GM11168 (cell line): ENCODE results near the gene ROR1.

Source experiments
- in situ Hi-C: fragments of 300-500 bp; cut with MboI; formaldehyde crosslinking; loops from one replicate; pipeline ENCODE4 v1.12.0; 2022; ENCODE audit warnings: low sequenced_read_pairs; ENCODE audit not compliant: unreplicated experiment

Gene ROR1

GRCh38 chr1:63894627-63895265 lies 120.9 kb downstream of the ROR1 start:
- in situ Hi-C loops: loop anchor here (25.0 kb wide), 1 partner anchor 207 kb away; no protein-coding TSS in a partner anchor

DNA sequence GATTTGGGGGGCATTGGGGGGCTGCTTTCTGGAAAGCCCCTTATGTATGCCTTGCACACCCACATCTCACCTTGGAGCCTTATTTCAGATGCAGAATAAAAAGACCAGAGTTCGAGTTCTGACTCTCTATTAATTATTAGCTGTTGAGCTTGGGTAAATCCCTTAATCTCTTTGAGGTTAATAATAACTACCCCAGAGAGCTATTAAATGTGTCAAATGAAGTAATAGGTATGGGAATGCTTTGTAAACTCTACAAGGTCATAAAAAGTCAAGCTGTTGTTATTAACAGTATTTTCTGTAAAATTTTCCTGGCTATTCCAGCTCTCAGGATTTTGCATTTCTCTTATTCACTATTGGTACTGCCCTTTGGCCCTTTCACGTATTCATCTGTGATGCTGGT lies 122.9 kb downstream of the ROR1 start:
- in situ Hi-C loops: loop anchor here (25.0 kb wide), 1 partner anchor 209 kb away; no protein-coding TSS in a partner anchor

GRCh38 chr1:63898428-63899196 lies 124.8 kb downstream of the ROR1 start:
- in situ Hi-C loops: loop anchor here (25.0 kb wide), 1 partner anchor 211 kb away; no protein-coding TSS in a partner anchor

DNA sequence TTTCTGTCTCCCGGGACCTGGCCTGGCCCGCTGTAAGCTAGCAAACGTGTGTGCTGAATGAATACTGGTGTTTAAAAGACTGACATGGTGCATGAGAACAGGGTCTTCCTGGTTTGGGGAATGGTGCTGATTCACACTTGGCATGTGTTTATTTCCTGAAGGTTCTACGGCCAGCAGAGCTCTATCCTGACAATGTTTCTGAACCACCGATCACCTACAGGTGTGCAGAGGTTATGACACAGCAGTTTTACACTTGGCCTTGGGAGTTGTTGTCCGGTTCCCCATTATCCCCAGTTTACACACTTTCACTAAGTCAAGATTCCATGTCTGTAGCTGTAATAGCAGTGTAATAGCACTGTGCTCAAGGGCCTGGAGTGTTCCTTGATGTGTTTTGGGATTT lies 127.3 kb downstream of the ROR1 start:
- in situ Hi-C loops: no loop called here

GRCh38 chr1:63902844-63903589 lies 129.2 kb downstream of the ROR1 start:
- in situ Hi-C loops: no loop called here

DNA sequence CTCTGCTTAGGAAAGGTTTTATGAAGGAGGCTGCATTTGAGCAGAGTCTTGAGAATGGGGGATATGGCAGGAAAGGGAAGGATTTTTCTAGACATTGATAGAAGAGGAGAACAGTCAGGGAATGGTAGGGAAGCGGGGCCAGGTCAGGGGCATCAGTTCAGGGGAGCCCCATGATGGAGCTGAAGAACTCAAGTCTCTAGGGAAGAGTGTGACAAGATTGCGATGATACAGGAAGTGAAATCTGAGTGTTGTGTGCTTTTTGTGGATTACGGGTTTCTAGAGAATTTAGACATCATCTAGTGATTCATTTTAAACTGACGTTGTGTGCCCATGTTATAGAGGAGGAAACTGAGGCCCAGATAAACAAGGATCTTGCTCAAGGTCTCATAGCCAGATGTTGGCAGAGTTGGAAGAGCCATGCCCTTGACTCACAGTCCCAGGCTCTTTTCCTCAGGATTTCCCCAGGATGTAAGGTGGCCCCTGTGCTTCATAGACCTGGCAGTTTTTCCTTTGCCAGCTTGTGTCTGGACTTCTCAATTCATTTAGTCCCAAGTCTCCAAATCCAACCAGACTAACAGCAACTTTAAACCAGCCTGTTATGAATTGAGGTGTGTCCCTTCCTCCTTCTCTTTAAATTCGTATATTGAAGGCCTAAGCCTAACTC lies 130.3 kb downstream of the ROR1 start:
- in situ Hi-C loops: no loop called here

DNA sequence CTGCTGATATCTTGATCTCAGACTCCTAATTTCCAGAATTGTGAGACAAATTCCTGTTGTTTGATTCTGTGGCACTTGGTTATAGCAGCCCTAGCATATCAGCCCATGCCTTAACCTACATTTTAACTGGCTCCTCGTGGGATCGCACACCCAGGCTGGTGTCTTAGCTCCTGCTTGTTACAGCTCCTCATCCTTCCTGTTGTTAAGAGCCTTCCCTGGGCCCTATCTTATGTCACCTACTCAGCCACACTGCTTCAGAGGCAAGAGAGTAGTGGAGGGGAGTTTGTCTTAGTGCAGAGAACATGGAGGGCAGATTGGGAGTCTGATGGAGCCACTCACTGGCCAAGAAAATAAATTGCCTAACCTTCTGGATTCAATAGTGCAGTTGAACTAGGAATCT lies 131.0 kb downstream of the ROR1 start:
- in situ Hi-C loops: no loop called here

GRCh38 chr1:63906047-63906704 lies 132.4 kb downstream of the ROR1 start:
- in situ Hi-C loops: no loop called here

GRCh38 chr1:63907051-63907450 lies 133.2 kb downstream of the ROR1 start:
- in situ Hi-C loops: no loop called here

GRCh38 chr1:63908016-63908415 lies 134.2 kb downstream of the ROR1 start:
- in situ Hi-C loops: no loop called here

DNA sequence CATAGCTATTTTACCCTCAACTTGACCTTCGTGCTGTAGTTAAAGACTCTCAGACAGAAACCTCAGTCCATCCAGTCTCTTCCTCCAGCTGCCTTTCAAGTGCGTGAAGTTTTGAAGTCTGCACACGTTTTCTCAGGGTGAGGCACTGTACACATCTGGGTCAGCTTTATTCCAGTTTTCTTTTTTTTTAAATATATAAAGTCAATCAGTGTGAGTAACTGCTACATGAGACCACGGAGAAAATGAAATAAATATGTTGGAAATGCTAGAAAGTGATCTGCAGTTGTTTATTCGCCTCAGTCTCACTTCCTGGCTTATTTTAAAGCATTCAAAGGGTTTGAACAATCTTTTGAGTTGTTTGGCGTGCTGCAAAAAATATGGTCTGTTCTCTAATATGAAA lies 135.7 kb downstream of the ROR1 start:
- in situ Hi-C loops: no loop called here

- in situ Hi-C loops: no loop called here
Measured at GRCh38 chr1:63911049-63911448, 137.2 kb downstream of the ROR1 start.

DNA sequence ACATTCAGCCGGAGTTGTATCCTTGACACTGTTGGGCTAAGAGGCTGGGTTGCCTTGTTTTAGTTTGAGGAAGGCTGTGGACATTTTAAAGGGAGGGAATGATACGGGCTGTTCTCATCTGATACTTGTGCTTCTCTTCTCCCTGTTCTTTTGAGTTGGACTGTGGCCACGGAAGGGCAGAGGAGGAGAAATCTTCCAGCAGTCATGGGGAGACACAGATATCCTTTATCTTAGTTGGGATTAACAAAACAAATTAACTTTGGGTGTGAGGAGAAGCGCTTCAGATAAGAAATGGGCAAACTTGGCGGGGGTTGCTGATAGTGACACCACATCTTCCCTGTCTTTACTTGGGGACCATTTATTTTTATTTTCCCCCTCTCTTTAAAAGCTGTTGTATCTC lies 138.8 kb downstream of the ROR1 start:
- in situ Hi-C loops: no loop called here

DNA sequence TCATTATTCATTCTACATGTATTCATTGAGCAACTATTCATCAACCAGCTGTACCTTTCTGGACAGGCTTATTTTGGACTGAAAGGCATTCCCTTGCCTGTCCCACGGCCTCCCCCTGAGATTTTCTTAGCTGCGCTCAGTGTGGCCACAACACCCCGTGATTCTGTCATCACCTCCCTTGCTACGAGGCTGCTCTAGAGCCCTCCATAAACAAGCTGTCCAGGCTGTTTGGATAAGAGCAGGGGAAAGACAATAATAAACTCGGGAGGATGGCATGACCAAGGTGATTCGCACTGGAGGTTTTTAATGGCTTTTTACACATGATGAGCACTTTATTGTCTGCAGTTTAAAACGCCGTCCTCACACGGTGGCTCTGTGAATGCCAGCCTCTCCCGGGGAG lies 139.7 kb downstream of the ROR1 start:
- in situ Hi-C loops: no loop called here

DNA sequence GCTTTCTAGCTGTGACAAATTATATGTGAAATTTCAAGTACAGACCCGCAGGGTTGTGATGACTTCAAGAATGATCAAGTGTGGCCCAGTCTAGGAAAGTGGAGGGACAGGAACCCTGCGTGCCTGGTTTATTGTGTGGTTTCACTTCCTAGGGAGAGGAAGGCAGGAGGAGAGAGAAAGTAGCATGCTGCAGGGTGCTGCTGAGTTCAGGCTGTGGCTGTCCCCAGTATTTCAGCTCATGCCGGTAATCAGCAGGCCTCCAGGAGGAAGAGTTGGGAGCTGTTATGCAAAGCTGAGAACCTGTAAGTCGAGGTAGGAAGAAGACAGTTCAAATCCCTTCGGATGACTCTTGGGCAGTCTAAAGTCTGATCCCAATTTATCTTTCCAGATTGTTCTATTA lies 140.4 kb downstream of the ROR1 start:
- in situ Hi-C loops: no loop called here

DNA sequence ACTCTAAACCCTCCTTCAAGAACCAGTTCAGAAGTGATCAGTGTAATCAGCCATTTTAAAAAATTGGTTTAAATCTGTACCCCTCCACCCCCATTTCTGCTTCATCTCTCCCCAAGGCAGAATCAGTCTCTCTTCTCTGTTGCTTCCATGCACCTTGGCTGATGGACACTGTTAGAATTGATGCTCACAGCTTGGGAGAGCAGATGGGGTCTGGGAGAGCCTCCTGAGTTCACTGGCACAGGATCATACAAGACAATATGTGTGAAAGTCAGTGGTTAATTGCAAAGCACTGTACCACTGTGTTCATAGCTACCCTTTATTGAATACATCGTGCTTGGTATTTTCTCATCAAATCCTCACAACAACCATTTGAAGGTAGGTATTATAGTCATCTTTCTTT lies 140.9 kb downstream of the ROR1 start:
- in situ Hi-C loops: no loop called here

DNA sequence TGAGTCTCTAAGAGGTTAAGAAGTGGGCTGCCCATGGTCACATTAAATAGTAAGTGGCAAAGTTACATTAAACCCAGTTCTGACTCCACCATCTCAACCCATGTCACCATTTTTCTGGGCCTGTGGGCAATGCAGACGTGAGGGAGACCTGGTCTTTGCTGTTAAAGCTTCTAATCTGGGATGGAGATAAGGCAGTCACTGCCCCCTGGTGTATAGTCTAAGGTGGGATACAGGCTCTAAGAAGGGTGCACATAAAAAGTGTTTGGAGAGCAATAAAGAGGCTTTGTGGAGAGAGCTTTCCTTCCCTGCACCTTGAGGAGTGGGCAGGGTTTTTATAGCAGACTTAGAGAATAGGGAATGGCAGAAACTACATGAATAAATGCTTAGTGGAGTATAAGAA lies 141.3 kb downstream of the ROR1 start:
- in situ Hi-C loops: no loop called here

DNA sequence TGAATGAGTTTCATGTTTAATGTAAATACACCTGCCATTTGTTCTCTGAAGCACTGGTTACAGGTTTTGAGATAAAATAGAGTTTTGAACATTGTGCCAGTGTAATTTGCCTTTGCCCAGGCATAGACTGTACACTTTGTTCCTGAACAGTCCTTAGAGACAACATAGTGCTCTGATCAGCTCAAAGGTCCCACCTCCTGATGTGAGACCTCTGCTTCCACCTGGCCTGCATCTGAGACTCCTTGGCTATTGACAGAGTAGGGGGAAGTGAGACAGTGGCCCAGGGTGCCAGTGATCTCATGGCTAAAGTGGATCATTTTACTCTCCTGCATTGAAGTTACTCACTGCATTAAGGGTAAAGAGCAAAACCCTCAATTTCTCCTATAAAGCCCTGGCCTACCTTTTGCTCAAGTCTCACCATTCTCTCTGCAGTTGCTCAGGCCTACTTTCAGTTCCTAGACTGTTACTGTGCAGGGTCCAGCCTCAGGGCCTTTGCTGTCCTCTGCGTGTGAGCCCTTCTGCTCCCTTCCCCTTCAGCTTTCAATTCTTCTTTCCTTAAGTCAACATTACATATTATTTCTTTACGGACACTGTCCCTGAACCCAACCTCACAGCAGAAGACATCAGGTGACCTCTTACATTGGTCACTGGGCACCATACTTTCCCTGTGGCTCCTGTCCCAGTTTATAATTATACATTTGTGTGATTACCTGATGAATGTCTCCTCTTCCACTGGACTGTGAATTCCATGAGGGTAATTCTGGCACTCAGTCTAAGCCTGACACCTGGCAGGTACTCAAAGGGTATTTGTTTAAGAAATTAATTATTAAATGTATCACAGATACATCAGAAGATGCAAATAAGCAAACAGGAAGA lies 142.9 kb downstream of the ROR1 start:
- in situ Hi-C loops: no loop called here
